Liver (tissue), 3 donors: ENCODE data around the gene MON2.

ENCODE experiments used
- CTCF ChIP-seq: fragments of 150-350 bp; IDR thresholded peaks from 2 replicates; pipeline ENCODE4 v1.5.1; 2017; ENCODE audit warnings: improper control_type of control experiment, low read depth, low read length; ENCODE audit not compliant: missing input control
- EGR1 ChIP-seq, 2 donors: IDR thresholded peaks; 2 replicates each; pipeline ENCODE4 v1.6.1; 2016 to 2018; ENCODE audit warnings: antibody characterized with exemption in 2 of 2, low read depth in 2 of 2
- FOXA1 ChIP-seq: IDR thresholded peaks from 2 replicates; pipeline ENCODE4 v1.6.1; 2016; ENCODE audit warnings: antibody characterized with exemption
- GABPA ChIP-seq, 2 donors: IDR thresholded peaks in 1 of 2; conservative IDR thresholded peaks in 1 of 2; 2 replicates each; pipeline ENCODE4 v1.6.1; 2016; ENCODE audit warnings: antibody characterized with exemption in 2 of 2, mild to moderate bottlenecking in 1 of 2, moderate library complexity in 1 of 2
- HNF4G ChIP-seq: IDR thresholded peaks from 2 replicates; pipeline ENCODE4 v1.6.1; 2016; ENCODE audit warnings: antibody characterized with exemption
- MAX ChIP-seq: IDR thresholded peaks from 2 replicates; pipeline ENCODE4 v1.6.1; 2016; ENCODE audit warnings: antibody characterized with exemption
- NR2F2 ChIP-seq: IDR thresholded peaks from 2 replicates; pipeline ENCODE4 v1.6.1; 2016; ENCODE audit warnings: antibody characterized with exemption
- RAD21 ChIP-seq, 2 donors: IDR thresholded peaks; 2 replicates each; pipeline ENCODE4 v1.6.1; 2016; ENCODE audit warnings: antibody characterized with exemption in 2 of 2, mild to moderate bottlenecking in 2 of 2
- REST ChIP-seq: IDR thresholded peaks from 2 replicates; pipeline ENCODE4 v1.6.1; 2016; ENCODE audit warnings: antibody characterized with exemption, mild to moderate bottlenecking
- RXRA ChIP-seq, 2 donors: IDR thresholded peaks; 2 replicates each; pipeline ENCODE4 v1.6.1; 2017 to 2018; ENCODE audit warnings: antibody characterized with exemption in 2 of 2, mild to moderate bottlenecking in 1 of 2
- SP1 ChIP-seq: IDR thresholded peaks from 2 replicates; pipeline ENCODE4 v1.6.1; 2018; ENCODE audit warnings: antibody characterized with exemption, mild to moderate bottlenecking
- TAF1 ChIP-seq: conservative IDR thresholded peaks from 2 replicates; pipeline ENCODE4 v1.6.1; 2016; ENCODE audit warnings: antibody characterized with exemption, mild to moderate bottlenecking
- YY1 ChIP-seq: IDR thresholded peaks from 2 replicates; pipeline ENCODE4 v1.6.1; 2016; ENCODE audit warnings: antibody characterized with exemption, mild to moderate bottlenecking
- ZBTB33 ChIP-seq: IDR thresholded peaks from 2 replicates; pipeline ENCODE4 v1.6.1; 2016; ENCODE audit warnings: antibody characterized with exemption
- donor health status: healthy.
- donor health status: healthy.

GRCh38 chr12:62578726-62579125 lies 112.1 kb downstream of the MON2 start:
- TF ChIP-seq CTCF (no peak), MAX (no peak), FOXA1 (no peak), REST (no peak), RAD21 (IDR thresholded peaks at IDR 0.05) (no peak), TAF1 (no peak), NR2F2 (no peak), EGR1 (IDR thresholded peaks at IDR 0.05; ENCODE audit: low read depth in 2 of 2) (no peak), SP1 (no peak), RXRA (IDR thresholded peaks at IDR 0.05) (no peak), YY1 (no peak), HNF4G (no peak), GABPA (IDR thresholded peaks at IDR 0.05 in 1 of 2, conservative IDR thresholded peaks at IDR 0.05 in 1 of 2) (no peak), ZBTB33 (no peak)
